SU-DHL-6 (cell line): ENCODE data around the gene EVPLL.
"Not testable (repeated sequence)": the region's sequence is repeated elsewhere in the genome, so short reads cannot be mapped to it uniquely, and the experiment has no call there.

Source experiments
- EZH2phosphoT487 ChIP-seq: fragments of 200-600 bp; sonication (generic), shearing (Covaris generic); conservative IDR thresholded peaks from 2 replicates; pipeline ENCODE4 v1.6.1; 2018; ENCODE audit warnings: mild to moderate bottlenecking, antibody characterized with exemption, low read length, moderate library complexity, mixed read lengths
- TF ChIP-seq, protein P1 (sequence below): fragments of 200-600 bp; sonication (generic); IDR thresholded peaks from one replicate; pipeline ENCODE4 v1.5.1; 2017; ENCODE audit warnings: antibody characterized with exemption, mild to moderate bottlenecking, low read length, moderate library complexity; ENCODE audit not compliant: insufficient read depth, poor library complexity, severe bottlenecking

DNA sequence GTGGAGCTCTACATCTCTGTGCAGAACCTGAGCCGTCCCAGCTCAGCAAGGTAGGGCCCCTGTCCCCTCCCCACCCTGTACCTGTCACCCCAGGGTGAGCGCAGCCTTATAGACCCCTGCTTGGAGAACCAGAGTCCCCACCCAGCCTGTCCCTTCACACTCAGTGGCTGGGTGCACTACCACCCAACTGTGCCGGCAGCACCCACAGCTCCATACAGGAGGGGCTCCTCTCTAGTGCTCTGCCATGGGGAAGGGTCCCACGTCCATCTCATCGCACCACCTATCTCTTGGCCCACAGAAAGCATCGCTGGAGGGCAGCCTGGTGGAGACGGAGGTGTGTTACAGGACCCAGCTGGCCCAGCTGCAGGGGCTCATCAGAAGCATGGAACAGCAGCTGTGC, 45.4 kb downstream of the EVPLL start:
- TF ChIP-seq, protein P1, sequence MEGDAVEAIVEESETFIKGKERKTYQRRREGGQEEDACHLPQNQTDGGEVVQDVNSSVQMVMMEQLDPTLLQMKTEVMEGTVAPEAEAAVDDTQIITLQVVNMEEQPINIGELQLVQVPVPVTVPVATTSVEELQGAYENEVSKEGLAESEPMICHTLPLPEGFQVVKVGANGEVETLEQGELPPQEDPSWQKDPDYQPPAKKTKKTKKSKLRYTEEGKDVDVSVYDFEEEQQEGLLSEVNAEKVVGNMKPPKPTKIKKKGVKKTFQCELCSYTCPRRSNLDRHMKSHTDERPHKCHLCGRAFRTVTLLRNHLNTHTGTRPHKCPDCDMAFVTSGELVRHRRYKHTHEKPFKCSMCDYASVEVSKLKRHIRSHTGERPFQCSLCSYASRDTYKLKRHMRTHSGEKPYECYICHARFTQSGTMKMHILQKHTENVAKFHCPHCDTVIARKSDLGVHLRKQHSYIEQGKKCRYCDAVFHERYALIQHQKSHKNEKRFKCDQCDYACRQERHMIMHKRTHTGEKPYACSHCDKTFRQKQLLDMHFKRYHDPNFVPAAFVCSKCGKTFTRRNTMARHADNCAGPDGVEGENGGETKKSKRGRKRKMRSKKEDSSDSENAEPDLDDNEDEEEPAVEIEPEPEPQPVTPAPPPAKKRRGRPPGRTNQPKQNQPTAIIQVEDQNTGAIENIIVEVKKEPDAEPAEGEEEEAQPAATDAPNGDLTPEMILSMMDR = not testable (repeated sequence)
- TF ChIP-seq EZH2phosphoT487 = not testable (repeated sequence)
